Activated CD4-positive, CD25-positive, alpha-beta regulatory T cell treated with anti-CD3 and anti-CD28 coated beads, Interleukin-2, amount 50 U/mL, for 72 hours (primary cell): ENCODE measurements around the gene CKMT1A.
"Not testable (repeated sequence)": the region's sequence is repeated elsewhere in the genome, so short reads cannot be mapped to it uniquely, and the experiment has no call there.

Source experiments
- DNase-seq: peaks from one replicate; pipeline ENCODE4 v3.0.0; 2021

Gene CKMT1A

DNA sequence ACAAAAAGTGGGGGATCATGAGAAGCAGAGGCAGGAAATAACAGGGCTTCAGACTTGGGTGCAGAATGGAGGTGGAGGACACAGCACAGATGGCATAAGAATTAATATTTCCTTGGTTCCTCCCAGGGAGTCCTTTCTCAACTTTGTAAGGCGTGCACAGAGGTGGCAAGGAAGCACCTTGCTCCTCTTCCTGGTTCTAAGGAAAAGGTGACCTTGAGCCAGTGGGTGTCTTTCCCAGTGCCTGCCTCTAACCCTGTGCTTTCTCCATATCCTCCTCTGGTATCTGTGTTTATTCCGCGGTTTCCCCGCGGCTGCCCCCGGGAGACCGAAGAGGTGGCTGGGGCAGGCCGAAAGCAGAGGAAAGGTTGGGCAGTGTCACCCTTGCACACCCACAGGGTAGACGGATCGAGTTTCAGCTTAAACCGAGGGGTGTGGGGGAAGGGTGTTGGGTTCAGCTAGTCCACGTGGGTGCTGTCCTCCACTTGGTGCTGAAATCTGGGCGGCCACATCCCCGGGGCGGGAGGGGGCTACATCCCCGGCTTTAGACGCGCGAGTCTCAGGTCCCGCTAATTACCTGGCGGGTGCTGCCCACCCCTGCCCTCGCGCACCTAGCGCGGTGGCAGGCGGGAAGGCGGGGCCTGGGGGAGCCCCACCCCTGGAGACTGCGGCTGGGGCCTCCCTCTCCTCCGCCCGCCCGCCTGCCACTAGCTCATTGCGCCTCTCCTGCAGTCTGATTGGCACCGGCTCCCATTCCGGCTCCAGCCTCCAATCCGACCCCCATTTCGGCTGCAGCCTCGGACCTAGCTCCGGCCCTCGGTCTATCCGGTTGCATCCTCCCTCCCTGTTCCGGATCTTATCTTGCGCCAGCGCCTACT lies at the start of gene CKMT1A:
Gene CKMT1A, plus strand, starts transcription at position 712 of the 875 bp plus-strand sequence. CDS start 192 bp downstream, outside the sequence.
- DNase-seq: not testable (repeated sequence)

DNA sequence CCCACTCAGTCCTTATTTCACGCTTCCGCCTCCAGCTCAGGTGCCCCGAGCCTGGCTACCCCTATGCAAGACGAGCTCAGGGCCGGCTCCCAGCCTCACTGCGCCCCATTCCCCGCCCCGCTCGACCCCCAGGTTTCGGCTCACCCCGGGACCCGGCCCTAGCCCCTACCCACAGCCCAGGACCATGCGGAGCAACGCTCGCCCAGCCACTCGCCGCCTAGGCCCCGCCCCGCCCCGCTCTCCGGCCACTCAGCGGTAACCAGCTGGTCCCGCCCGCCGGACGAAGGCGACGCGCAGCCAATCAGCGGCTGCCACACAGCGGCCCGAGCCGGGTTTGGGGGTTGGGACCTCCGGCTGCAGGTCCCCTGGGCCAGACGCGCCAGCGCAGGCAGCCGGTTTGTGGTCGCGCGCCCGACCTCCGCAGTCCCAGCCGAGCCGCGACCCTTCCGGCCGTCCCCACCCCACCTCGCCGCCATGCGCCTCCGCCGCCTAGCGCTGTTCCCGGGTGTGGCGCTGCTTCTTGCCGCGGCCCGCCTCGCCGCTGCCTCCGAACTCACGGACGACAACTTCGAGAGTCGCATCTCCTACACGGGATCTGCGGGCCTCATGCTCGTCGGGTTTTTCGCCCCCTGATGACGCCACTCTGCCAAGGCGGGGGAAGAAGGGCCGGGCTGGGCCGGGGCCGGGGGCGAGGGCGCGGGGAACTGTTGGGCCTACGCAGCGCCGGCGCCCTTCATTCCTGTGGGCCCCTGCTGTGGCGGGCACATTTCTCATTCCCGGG lies 44.8 kb upstream of the CKMT1A start, which contains the start of gene CATSPER2:
Gene CATSPER2, minus strand, starts transcription at position 196 of the 781 bp plus-strand sequence. CDS start 783 bp downstream, outside the sequence.
- no peak for DNase-seq

DNA sequence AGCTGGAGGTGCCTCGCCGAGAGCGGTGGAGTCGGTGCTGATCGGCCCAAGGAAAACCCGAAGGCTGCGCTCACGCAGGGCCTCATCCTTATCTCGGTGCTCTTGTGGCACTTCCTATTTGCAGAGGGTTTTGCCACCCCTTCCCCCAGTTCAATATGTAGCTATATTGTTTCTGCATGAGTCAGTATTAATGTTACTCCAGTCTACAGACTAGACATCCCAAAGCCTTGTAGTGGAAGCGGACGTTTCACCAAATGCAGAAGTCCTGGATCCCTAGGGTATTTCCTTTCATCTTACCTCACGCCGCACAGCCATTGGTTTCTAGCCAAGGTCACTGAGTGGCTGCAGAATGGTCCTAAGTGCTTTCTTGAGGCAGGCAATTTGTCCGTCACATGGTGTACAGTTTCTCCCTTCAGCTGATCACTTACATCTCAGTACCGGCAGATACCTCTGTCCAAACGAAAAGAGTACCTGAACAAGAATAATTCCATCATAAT lies 44.2 kb upstream of the CKMT1A start:
- DNase-seq: not testable (repeated sequence)

DNA sequence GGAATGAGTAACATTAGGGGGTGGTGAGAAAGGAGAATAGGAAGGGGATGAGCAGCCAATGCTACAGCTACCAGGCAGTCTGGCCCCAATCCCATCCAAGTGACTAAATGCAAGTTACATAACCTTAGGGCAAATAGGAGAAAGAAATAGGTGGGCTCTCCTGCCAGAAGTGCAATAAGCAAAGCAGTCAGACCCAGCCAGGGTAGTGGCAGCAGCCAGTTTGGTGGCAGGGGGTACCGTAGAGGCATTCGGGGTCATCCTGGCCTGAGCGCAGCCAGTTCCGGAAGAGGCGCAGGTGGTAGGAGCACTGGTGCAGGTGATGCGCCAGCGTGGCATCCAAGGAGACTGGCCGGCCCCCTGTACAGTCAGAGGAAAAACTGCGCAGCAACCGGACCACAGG lies 33.9 kb upstream of the CKMT1A start:
- DNase-seq: not testable (repeated sequence)

DNA sequence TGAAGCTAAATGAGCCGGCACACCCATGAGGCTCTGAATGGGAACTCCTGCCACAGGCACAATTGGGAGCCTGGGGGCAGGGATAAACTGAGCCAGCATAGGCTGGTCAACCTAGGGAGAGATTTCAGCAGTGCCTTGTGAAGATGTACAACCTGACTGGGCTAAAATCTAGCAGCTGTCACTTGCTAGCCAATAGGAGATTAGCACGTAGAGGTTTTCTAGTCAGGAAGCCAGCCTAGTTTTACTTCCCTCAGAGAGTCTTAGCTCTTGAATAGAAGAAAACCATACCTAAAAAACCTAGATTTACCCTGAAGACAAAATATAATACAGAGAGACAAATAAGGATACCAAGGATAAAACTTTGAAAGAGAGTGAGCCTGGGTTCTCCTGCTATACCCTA lies 31.4 kb upstream of the CKMT1A start:
- not testable (repeated sequence) for DNase-seq

DNA sequence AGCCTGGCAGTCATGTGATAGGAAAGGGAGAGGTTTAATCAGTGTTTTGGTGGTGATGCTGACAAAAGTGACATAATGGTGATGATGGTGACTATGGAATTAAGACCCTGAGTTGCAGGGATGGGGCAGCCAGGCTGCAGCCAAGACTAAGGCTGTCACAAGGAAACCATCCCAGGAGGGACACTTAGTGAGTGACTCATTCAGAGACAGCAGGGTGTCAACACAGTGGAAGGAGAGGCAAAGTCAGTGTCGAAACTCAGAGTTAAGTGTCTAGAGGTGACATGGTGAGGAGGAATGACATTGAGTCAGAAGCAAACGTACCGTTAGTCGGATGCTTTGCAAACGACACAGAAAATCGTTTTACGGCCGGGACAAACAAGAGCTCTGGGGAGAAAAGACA lies 30.3 kb upstream of the CKMT1A start:
- not testable (repeated sequence) for DNase-seq

DNA sequence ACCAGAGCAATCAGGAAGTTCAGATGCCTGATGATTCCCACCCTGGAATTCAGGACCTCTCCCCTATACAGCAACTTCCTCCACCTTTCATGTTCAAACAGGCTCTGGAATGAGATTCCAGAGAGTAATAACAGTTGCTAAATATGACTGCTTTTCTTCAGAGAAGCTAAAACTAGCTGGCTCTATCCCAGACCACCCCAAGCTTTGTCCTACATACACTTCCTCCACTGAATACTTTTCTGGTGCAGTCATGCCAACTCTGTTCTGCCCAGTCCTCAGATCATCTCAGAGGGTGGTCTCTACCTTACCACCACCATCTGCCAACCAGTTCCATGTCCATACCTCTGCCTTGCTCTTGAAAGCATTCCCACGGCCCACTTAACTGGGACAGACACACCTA lies 27.5 kb upstream of the CKMT1A start:
- not testable (repeated sequence) for DNase-seq

DNA sequence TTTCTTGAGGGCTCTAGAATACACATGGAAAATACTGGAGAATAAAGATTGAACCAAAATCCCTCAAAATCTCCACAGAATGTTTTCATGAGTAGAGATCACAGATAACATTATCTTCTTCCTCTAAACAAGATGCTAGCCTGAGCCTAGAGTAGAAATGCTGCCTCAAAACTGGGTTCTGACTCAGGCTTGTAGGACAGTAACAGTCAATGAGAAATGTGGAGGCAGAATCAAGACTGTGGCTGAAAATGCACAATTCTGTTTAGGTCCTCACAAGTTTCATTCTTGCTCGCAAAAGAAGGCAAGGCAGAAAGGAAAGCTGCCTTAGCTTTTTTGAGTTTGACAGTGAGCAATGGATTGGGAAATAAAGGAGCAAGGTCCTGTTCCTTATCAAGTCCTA lies 19.5 kb upstream of the CKMT1A start:
- DNase-seq: not testable (repeated sequence)

DNA sequence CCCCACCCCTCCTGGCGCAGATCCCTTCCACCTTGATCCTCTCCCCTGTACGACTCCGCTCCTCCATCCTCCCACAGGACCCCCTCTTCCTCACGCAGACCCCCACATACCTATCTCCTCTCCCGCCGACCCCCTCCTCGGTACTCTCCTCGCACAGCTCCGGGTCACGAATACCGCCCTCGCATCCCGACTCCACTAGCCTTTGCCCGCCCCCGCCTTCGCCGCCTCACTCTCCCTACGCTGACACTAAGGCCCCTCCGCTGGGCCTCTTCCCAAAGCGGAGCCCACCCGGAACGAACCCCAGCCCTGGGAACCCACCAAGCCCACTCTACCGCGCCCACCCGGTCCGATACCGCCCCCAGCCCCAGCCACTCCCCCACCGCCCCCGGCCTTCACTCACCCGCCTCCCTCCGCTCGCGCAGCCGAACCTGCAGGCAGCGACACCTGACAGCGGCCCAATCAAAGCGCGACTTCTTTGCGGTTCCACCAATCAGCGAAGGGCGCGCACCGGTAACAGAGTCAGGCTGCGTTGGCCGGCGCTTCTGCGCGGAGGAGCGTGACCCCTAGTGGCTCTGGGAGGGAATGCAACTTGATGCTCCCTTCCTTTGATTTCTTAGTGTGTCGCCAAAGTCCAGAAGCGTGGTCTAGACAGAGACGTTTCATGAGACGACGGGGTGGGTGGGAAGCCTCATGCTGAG lies 3.9 kb upstream of the CKMT1A start:
- DNase-seq: not testable (repeated sequence)

DNA sequence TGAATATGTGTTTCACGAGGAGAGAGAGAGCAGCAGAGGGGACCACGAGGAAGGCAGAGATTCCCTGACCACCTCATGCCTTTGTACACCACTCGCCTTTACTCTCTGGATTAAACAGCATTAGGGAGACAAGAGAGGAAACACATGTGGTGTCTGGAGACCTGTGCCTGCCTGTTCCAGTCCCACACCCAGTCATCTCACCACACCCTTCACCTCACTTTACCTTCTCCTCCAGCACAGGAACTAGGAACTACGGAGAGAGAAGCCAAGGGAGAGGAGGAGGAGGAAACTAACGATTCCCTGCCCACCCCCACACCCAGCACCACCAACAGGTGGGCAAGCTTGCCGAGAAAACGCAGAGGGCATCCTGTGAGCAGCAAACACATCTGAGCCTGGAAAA lies 980 bp upstream of the CKMT1A start:
- DNase-seq: not testable (repeated sequence)

DNA sequence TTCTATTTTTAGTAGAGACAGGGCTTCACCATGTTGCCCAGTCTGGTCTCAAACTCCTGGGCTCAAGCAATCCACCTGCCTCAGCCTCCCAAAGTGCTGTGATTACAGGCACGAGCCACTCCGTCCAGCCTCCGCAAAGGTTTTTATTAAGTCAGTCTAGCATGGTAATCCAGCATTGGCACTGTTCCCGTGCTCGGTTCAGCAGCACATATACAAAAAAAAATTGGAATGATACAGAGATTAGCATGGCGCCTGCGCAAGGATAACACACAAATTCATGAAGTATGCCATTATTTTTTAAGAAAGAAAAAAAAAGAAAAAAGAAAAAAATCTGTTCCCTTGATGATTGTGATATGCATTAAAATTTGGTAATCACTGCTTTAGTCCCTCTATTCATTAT lies 8.5 kb downstream of the CKMT1A start:
- no peak for DNase-seq

DNA sequence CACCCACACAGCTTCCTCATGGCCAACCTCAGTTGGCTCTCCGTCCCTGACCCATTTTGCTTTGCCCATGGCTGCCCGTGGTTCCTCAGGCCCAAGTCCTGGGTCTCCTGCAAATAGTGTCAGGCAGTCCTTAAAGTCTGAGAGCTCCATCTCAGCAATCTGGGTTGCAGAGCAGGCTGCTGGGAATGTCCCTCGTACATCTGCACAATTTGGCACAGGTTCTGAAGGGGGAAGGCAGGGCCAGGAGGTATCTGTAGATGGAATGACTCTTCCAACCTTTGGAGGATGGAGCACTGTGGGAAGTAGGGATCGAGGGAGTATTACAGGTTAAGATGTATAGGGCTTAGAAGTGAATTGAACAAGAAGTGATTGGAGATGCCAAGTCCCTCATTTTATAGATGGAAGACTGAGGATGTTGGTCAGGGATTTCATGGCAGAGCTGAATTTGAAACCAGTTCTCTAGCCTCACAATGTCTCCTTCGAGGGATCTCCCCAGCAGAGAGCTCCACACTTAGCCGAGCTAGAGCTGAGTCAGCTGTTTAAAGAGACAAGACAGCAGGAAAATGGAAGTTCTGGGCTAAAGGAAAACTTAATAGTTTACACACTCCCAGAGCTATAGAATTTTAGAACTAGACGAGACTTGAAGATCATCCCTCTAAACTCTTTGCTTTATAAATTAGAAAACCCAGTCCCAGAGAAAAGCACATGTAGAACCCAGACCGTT lies 9.2 kb downstream of the CKMT1A start:
- DNase-seq: no peak

DNA sequence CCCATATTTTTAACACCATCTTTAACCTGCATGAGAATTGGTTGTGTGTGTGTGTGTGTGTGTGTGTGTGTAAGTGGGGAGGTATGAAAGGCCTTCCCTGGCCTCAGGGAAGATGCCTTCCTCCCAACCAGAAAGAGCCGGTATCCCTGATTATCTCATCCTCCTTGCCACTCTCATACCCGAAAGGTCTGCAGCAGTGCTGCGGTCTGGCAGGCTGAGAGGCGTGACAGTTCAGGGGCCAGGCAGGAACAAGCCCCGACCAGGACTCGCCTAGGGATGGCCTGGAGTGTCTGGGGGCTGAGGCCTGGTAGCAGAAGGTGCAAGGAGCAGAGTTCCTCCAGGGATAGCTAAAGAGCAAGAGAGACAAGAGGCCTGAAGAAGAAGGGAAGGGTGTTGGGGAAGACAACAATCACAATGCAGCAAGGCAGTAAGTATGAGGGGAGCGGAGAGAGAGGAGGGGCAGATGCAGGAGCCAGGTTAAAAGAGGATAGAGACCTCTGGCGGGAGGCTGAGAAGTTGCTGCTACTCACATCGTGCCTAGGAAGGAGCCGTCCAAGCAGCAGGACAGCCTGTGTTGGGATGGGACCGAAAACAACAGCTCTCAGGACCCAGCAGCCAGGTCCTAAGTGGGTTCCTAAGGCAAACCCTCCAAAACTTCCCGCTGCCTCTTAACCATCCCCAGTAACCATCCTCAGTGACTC lies 16.9 kb downstream of the CKMT1A start:
- DNase-seq: not testable (repeated sequence)

DNA sequence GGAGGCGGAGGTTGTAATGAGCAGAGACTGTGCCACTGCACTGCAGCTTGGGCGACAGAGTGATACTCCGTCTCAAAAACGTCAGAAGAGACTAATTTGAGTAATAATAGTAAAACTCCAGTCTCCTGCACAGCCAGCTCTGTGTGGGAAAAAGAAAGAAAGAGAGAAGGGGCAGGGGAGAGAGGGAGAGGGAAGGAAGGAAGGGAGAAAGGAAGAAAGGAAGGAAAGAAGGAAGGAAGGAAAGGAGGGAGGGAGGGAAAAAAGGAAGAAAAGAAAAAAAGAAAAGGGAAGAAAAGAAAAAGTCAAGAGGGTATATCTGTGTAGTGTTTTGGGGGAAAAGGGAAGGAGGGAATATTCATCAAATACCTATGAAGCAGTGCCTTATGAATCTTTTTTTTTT lies 29.5 kb downstream of the CKMT1A start:
- no peak for DNase-seq

DNA sequence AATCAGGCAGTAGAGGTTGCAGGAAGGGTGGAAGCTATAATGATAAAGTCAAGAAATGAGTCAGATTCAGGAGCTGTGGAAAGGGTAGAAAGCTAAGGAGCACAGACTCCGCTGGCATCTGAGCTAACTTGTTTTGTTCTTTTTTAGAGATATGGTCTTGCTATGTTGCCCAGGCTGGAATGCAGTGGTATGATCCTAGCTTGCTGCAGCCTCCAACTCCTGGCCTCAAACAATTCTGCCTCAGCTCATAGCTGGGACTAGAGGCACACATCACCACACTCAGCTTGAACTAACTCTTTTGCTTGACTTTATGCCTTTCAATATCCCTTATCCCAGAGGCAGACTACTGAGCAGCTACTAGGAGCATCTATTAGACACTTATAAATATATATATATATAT lies 32.6 kb downstream of the CKMT1A start:
- not testable (repeated sequence) for DNase-seq

DNA sequence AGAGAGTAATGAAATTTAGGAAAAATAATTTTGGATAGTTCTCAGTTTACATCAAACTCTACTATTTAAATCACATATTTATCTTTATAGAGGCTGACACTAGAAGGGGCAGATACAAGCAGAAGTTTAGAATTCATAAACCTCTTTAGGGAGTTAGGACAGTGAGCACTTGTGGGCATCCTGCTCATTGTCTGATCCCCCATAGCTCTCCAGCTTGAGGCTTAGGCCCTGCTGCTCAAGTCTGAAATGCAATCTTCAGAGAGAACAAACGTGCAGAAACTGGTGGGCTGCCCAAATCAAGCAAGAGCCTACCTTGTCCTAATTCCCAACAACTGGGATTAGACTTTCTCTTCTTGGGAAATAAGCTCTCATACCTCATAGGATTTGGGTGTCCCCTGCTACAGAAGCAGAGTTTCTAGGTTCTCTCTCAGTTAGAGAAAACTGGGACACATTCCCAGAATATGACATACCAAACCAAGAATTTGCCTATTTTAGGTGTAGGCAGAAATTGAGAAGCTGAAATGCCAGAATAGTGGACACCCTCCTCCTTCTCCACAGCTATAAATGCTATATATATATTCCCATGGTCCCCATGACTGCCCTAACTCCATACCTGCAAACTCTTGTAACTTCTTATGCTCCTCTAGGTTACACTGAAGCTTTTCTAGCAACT lies 34.5 kb downstream of the CKMT1A start:
- not testable (repeated sequence) for DNase-seq

DNA sequence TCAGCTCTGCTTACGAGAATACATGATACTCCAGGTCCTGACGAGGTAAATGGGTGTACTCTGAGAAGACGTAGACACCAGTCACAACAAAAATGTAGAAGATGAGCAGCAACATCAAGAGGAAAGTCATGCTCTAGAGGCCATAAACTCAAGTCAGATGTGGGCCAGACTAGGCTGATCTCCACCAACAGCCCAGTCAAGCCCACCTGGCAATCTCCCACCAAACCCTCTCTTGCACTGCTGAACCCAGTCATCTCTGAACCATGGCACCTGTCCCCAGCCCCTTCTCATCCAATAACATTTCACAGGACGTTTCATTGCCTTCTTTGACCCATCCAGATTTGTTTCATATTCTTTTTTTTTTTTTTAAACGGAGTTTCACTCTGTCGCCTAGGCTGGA lies 41.8 kb downstream of the CKMT1A start:
- DNase-seq: no peak

DNA sequence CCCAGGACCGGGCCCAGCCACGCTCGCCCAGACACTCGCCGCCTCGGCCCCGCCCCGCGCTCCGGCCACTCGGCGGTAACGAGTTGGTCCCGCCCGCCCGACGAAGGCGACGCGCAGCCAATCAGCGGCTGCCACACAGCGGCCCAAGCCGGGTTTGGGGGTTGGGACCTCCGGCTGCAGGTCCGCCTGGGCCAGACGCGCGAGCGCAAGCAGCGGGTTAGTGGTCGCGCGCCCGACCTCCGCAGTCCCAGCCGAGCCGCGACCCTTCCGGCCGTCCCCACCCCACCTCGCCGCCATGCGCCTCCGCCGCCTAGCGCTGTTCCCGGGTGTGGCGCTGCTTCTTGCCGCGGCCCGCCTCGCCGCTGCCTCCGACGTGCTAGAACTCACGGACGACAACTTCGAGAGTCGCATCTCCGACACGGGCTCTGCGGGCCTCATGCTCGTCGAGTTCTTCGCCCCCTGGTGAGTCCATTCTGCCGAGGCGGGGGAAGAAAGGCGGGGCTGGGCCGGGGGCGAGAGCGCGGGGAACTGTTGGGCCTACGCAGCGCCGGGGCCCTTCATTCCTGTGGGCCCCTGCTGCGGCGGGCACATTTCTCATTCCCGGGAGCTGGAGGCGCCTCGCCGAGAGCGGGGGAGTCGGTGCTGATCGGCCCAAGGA lies 52.7 kb downstream of the CKMT1A start, which contains the start of gene PDIA3:
Gene PDIA3, plus strand, starts transcription at position 194 of the 658 bp plus-strand sequence. Its CDS starts 102 bp downstream, at position 296.
- peak; percentile 89 for DNase-seq

DNA sequence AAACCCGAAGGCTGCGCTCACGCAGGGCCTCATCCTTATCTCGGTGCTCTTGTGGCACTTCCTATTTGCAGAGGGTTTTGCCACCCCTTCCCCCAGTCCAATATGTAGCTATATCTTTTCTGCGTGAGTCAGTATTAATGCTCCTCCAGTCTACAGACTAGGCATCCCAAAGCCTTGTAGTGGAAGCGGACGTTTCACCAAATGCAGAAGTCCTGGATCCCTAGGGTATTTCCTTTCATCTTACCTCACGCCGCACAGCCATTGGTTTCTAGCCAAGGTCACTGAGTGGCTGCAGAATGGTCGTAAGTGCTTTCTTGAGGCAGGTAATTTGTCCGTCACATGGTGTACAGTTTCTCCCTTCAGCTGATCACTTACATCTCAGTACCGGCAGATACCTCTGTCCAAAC lies 53.2 kb downstream of the CKMT1A start:
- DNase-seq: not testable (repeated sequence)

DNA sequence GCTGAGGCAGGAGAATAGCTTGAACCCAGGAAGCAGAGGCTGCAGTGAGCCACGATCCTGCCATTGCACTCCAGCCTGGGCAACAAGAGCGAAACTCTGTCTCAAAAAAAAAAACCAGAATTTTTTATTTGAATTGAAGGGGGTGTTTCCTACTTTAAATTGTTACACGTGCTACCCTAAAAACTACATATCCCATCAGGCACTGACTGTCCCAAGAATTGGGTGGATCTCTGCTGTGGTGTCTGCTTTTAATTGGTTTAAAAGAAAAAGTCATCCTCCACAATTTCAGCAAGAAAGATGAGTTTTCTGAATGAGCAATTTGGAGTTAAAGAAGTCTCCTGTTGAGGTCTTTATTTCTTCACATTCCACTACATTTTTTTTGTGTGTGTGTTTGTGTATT lies 54.7 kb downstream of the CKMT1A start:
- DNase-seq: no peak
